Measurements from ENCODE around the gene SNTB2. TPM values are rescaled to one million over a fixed set of nuclear protein-coding genes. Genes with fewer than 3 reads are reported as not detected.

Gene SNTB2
- total and polyA plus RNA-seq, 2 of the 8 experiments (the other 6 are each of a cell fraction or from before 2014, with no cell fraction given), result 6.0 to 16.1 TPM

DNA sequence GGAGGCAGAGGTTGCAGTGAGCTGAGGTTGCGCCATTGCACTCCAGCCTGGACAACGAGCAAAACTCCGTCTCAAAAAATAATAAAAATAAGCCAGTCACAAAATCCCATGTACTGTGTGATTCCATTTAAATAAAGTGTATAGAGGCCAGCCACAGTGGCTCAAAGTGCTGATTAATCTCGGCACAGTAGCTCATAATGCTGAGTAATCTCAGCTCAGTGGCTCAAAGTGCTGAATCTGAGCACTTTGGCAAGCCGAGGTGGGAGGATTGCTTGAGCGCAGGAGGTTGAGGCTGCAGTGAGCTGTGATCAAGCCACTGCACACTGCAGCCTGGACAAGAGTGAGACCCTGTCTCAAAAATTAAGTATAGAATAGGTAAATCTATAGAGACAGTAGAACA lies 159.7 kb downstream of the SNTB2 start:
- H2AFZ ChIP-seq (ENCODE audit: low read length), result no peak overlapping the region
- no peak overlapping the region for H2BK12ac ChIP-seq (ENCODE audit: low read depth, low read length)
- no peak overlapping the region for H3K4ac ChIP-seq (replicated peaks; ENCODE audit: insufficient read length, low read depth, low read length)
- no peaks in the 10 kb centered on the region for H4K20me1 ChIP-seq (replicated peaks in 1 of 2; ENCODE audit: control insufficient read depth in 1 of 2, insufficient read depth in 2 of 2, low read length in 2 of 2)
- 91% methylated on average over 6 of the region's 6 CpGs; no CpG with 5 or more reads in 1 of the 2 experiments for WGBS, 2 experiments (ENCODE audit: extremely low coverage in 1 of 2, insufficient coverage in 1 of 2, insufficient read length in 1 of 2, insufficient replicate concordance in 2 of 2, low coverage in 1 of 2, low lambda C conversion rate in 2 of 2, missing lambda C conversion rate in 1 of 2)
- DNase-seq (ENCODE audit: low read depth in 1 of 2, low spot score in 2 of 2) (no peak), FAIRE-seq (no peak)
- H3K18ac ChIP-seq (ENCODE audit: extremely low read depth, low read length), result no peak overlapping the region
- no peak overlapping the region for H3K4me3 ChIP-seq (ENCODE audit: extremely low read depth in 1 of 4, insufficient read depth in 2 of 4, low read depth in 3 of 4, low read length in 4 of 4)
- no peak overlapping the region for H2BK5ac ChIP-seq (ENCODE audit: low read depth, low read length)
- no peaks in the 10 kb centered on the region for H3K23me2 ChIP-seq (ENCODE audit: low read depth, low read length)
- no peak overlapping the region for H4K5ac ChIP-seq (ENCODE audit: insufficient read length, low read depth, low read length)
- no peak overlapping the region for H3K23ac ChIP-seq (ENCODE audit: insufficient read length)
- H3K27me3 ChIP-seq (replicated peaks in 1 of 4; ENCODE audit: control insufficient read depth in 3 of 4, extremely low read depth in 1 of 4, insufficient read depth in 3 of 4, low read length in 3 of 4), result no peaks in the 10 kb centered on the region
- no peak overlapping the region for H2AK5ac ChIP-seq (ENCODE audit: low read depth, low read length)
- H3K14ac ChIP-seq (ENCODE audit: insufficient read length), result no peak overlapping the region
- H2BK15ac ChIP-seq (ENCODE audit: low read length), result no peak overlapping the region
- no peaks in the 10 kb centered on the region for H3K9me3 ChIP-seq (ENCODE audit: insufficient read depth in 2 of 2, low read depth in 1 of 2, low read length in 1 of 2)
- peaks cover 0 to 4% of the 10 kb centered on the region in 2 experiments; a peak in 2 of 4 replicates for H3K79me2 ChIP-seq (ENCODE audit: control insufficient read depth in 1 of 2, insufficient read depth in 2 of 2, low read length in 2 of 2)
- H4K8ac ChIP-seq (ENCODE audit: extremely low read depth, insufficient read depth, low read length), result no peak overlapping the region
- H2BK120ac ChIP-seq (replicated peaks; ENCODE audit: low read depth, low read length), result no peak overlapping the region
- H4K91ac ChIP-seq (replicated peaks; ENCODE audit: insufficient read length, low read length), result no peak overlapping the region
- peaks cover 7 to 26% (median 9%) of the 10 kb centered on the region in 4 experiments; a peak in 6 of 8 replicates for H3K36me3 ChIP-seq (ENCODE audit: control insufficient read depth in 2 of 4, insufficient read depth in 4 of 4, low read length in 3 of 4)
- no peak overlapping the region for H2BK20ac ChIP-seq (ENCODE audit: low read length)
- no peaks in the 10 kb centered on the region for H3K79me1 ChIP-seq (ENCODE audit: low read depth, low read length)
- no peak overlapping the region for H3K27ac ChIP-seq (ENCODE audit: low read depth, low read length)
- H3K9ac ChIP-seq (replicated peaks in 1 of 4; ENCODE audit: extremely low read depth in 1 of 4, low read depth in 3 of 4, low read length in 3 of 4), result no peak overlapping the region
- H3K56ac ChIP-seq (replicated peaks; ENCODE audit: insufficient read length, low read depth, low read length), result no peak overlapping the region
- POLR2A ChIA-PET (ENCODE audit: partially characterized antibody), result interaction anchor here (0.6 to 29.8 kb wide), 3 partner anchors 13 to 30 kb away, joined by 3 to 497 read pairs (median 3); partner anchors contain the start of genes PDF and VPS4A
- no peaks in the 10 kb centered on the region for H3K4me1 ChIP-seq (replicated peaks in 1 of 4; ENCODE audit: control insufficient read depth in 3 of 4, insufficient read depth in 4 of 4, low read length in 3 of 4)
- CTCF ChIA-PET (ENCODE audit: partially characterized antibody), result interaction anchor here (1.1 kb wide), 1 partner anchor 20 kb away, joined by 3 read pairs; no protein-coding TSS in a partner anchor
- no peak overlapping the region for H3K4me2 ChIP-seq (ENCODE audit: insufficient read depth in 1 of 2, low read depth in 2 of 2, low read length in 2 of 2)
- peak; percentile 64; the same call in 1 of the 2 replicates for TF ChIP-seq BACH1 (IDR thresholded peaks at IDR 0.05; ENCODE audit: low read length)
- no peak for TF ChIP-seq TAF7 (optimal IDR thresholded peaks at IDR 0.05; ENCODE audit: borderline replicate concordance, low read depth, low read length)
- no peak for TF ChIP-seq SP2 (IDR thresholded peaks at IDR 0.05; ENCODE audit: low read length)
